Measurements from ENCODE around the gene HEY2.

DNA sequence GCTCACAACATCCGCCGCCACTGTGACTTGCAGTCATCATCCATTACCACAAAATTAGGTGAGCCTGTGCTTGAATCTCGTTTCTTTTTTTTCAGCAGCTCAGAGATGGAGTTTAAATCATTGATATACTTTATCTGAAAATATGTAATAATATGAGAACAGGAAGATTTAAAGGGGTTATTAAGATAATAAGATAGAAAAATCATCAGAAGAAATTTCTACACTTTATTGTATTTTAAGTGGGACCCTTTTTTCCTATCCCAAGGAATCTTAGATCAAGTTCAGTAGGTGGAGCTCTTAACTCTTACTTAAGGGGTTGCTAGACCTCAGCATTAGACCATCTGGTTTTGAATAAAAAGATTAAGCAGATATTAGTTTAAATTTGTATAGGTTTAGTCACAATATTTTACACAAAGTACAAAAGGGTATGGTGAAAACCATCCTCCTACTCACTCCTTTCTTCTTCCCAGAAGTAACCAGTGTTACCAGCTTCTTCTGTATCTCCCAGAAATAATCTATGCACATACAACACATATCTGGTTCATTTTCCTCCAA, 32.0 kb downstream of the HEY2 start:
- TF ChIP-seq CTCF (IDR thresholded peaks at IDR 0.05; ENCODE audit: low read depth, low read length, poor library complexity, severe bottlenecking) (peak; percentile 54), EZH2phosphoT487 (IDR thresholded peaks at IDR 0.05; ENCODE audit: borderline replicate concordance, low read length) (no peak)
